GM18498 (cell line): ENCODE results near the gene ZMIZ1.

Experiments used
- ATAC-seq: cut with Tn5 transposase; IDR thresholded peaks from one replicate; pipeline ENCODE4 v1.9.1; 2021; ENCODE audit warnings: mild to moderate bottlenecking, moderate library complexity; ENCODE audit not compliant: unreplicated experiment

The ZMIZ1 gene

GRCh38 chr10:79050896-79051555 lies 17.7 kb upstream of the ZMIZ1 start:
- no peak for ATAC-seq

GRCh38 chr10:79051766-79052165 lies 17.0 kb upstream of the ZMIZ1 start:
- no peak for ATAC-seq

GRCh38 chr10:79052291-79053080 lies 16.3 kb upstream of the ZMIZ1 start:
- peak; percentile 51 for ATAC-seq

- ATAC-seq: no peak
These were observed 15.7 kb upstream of the ZMIZ1 start for GRCh38 chr10:79053081-79053434.

- no peak for ATAC-seq
These were observed 15.1 kb upstream of the ZMIZ1 start for GRCh38 chr10:79053481-79054202.

GRCh38 chr10:79054203-79055099 lies 14.3 kb upstream of the ZMIZ1 start:
- no peak for ATAC-seq

- ATAC-seq: no peak
These were observed 13.5 kb upstream of the ZMIZ1 start for GRCh38 chr10:79055100-79055782.

- ATAC-seq: no peak
These were observed 12.9 kb upstream of the ZMIZ1 start for GRCh38 chr10:79055892-79056291.

GRCh38 chr10:79056361-79056735 lies 12.4 kb upstream of the ZMIZ1 start:
- no peak for ATAC-seq

- no peak for ATAC-seq
These were observed 11.9 kb upstream of the ZMIZ1 start for GRCh38 chr10:79056736-79057391.

GRCh38 chr10:79057481-79058275 lies 11.1 kb upstream of the ZMIZ1 start:
- ATAC-seq: no peak

GRCh38 chr10:79058899-79059841 lies 9.6 kb upstream of the ZMIZ1 start:
- no peak for ATAC-seq

GRCh38 chr10:79059859-79060379 lies 8.8 kb upstream of the ZMIZ1 start:
- no peak for ATAC-seq

GRCh38 chr10:79060641-79061255 lies 8.0 kb upstream of the ZMIZ1 start:
- ATAC-seq: no peak

GRCh38 chr10:79061441-79062315 lies 7.1 kb upstream of the ZMIZ1 start:
- ATAC-seq: no peak

GRCh38 chr10:79063071-79063491 lies 5.7 kb upstream of the ZMIZ1 start:
- no peak for ATAC-seq
